Breast epithelium (tissue), 4 donors: Measurements from ENCODE around the gene HLA-DQA1. TPM values are rescaled to one million over a fixed set of nuclear protein-coding genes. Genes with fewer than 3 reads are reported as not detected.
A peak's percentile ranks its signal among the peaks of the same experiment; 100 is the strongest.
"Not testable (repeated sequence)": the region's sequence is repeated elsewhere in the genome, so short reads cannot be mapped to it uniquely, and the experiment has no call there.

Experiments
- DNase-seq, 2 donors: peaks; one replicate each; pipeline ENCODE4 v3.0.0-alpha.2; 2019; ENCODE audit warnings: low spot score in 2 of 2
- H3K27ac ChIP-seq, 2 donors: fragments of 200-600 bp; sonication (generic) in 1 of 2; one replicate each; pipeline ENCODE4 v1.5.1; 2016 to 2019; ENCODE audit warnings: mild to moderate bottlenecking in 1 of 2
- H3K27me3 ChIP-seq, 2 donors: fragments of 200-600 bp; sonication (generic) in 1 of 2; one replicate each; pipeline versions ENCODE4 v1.5.1 to v1.6.0; 2017 to 2019; ENCODE audit warnings: control low read depth in 1 of 2, mild to moderate bottlenecking in 1 of 2
- H3K36me3 ChIP-seq: fragments of 200-600 bp; one replicate; pipeline ENCODE4 v1.5.1; 2019
- H3K4me1 ChIP-seq, 2 donors: fragments of 200-600 bp; sonication (generic); one replicate each; pipeline ENCODE4 v1.5.1; 2016 to 2019; ENCODE audit warnings: control low read depth in 1 of 2
- H3K4me3 ChIP-seq, 3 donors: fragments of 200-600 bp; sonication (generic); 1 replicate in 2 of 3; 2 replicates in 1 of 3; pipeline ENCODE4 v1.5.1; 2016 to 2019; ENCODE audit warnings: mild to moderate bottlenecking in 3 of 3, moderate library complexity in 2 of 3
- H3K9me3 ChIP-seq, 2 donors: fragments of 200-600 bp; sonication (generic) in 1 of 2; one replicate each; pipeline ENCODE4 v1.5.1; 2016 to 2019; ENCODE audit warnings: control low read depth in 1 of 2
- CTCF ChIP-seq, 3 donors: fragments of 450-650 bp; IDR thresholded peaks; one replicate each; pipeline ENCODE4 v1.5.1; 2016 to 2017; ENCODE audit warnings: antibody characterized with exemption in 3 of 3, mild to moderate bottlenecking in 3 of 3, moderate library complexity in 3 of 3
- POLR2A ChIP-seq: fragments of 450-650 bp; IDR thresholded peaks from one replicate; pipeline ENCODE4 v1.6.1; 2016; ENCODE audit warnings: antibody characterized with exemption, mild to moderate bottlenecking, moderate library complexity
- POLR2AphosphoS5 ChIP-seq, 3 donors: sonication (generic); formaldehyde crosslinking; IDR thresholded peaks; one replicate each; pipeline ENCODE4 v1.6.1; 2017; ENCODE audit warnings: antibody characterized with exemption in 3 of 3
- intact Hi-C: fragments of 100-400 bp; cut with DNase I; formaldehyde crosslinking; loops from one replicate; pipeline ENCODE4 v1.15.1; 2023; ENCODE audit warnings: low total_unique reads
- total RNA-seq, 3 donors: library from RNA; depleted of rRNA; stranded (reverse); fragments of >200 nt; gene quantifications; one replicate each; pipeline ENCODE4 v1.1.0, GENCODE V29; 2016

Gene HLA-DQA1
- total RNA-seq, result 10 to 100 TPM in 2 of 3 donors, 1 to 10 TPM in 1; 1.6 to 19.2 (median 15.0) TPM

- intact Hi-C loops, result no loop called here
- Histone ChIP-seq H3K27me3 (no peaks in the 10 kb centered on the region), H3K4me1 (no peaks in the 10 kb centered on the region), H3K27ac (no peak within 1 kb of the TSS), H3K36me3 (no peaks in the 10 kb centered on the region), H3K9me3 (no peaks in the 10 kb centered on the region), H3K4me3 (peak within 1 kb of the TSS in 1 of 3 donors; percentile 5)
- DNase-seq, result no peak
- no peak for TF ChIP-seq POLR2AphosphoS5 (IDR thresholded peaks at IDR 0.05)
- no peak for TF ChIP-seq CTCF (IDR thresholded peaks at IDR 0.05)
- TF ChIP-seq POLR2A, result no peak
Measured at GRCh38 chr6:32637219-32637880, at the start of gene HLA-DQA1. TSS of gene HLA-DQA1 (plus strand) at chr6:32637406. CDS start at chr6:32637459, 53 bp downstream.

GRCh38 chr6:32588156-32588555, 49.0 kb upstream of the HLA-DQA1 start:
- Histone ChIP-seq H3K27me3 (no peaks in the 10 kb centered on the region), H3K27ac (no peak overlapping the region), H3K4me3 (peak overlapping the region in 1 of 3 donors; percentile 30), H3K4me1 (no peaks in the 10 kb centered on the region), H3K9me3 (no peaks in the 10 kb centered on the region), H3K36me3 (no peaks in the 10 kb centered on the region)
- no peak for TF ChIP-seq CTCF (IDR thresholded peaks at IDR 0.05)
- no peak for DNase-seq
- intact Hi-C loops, result no loop called here

- Histone ChIP-seq H3K4me1 (no peaks in the 10 kb centered on the region), H3K27me3 (no peaks in the 10 kb centered on the region), H3K4me3 (peak within 1 kb of the TSS in 1 of 3 donors; percentile 30), H3K27ac (no peak within 1 kb of the TSS), H3K36me3 (no peaks in the 10 kb centered on the region), H3K9me3 (no peaks in the 10 kb centered on the region)
- intact Hi-C loops, result no loop called here
- DNase-seq, result no peak
- TF ChIP-seq CTCF (IDR thresholded peaks at IDR 0.05), result no peak
- TF ChIP-seq POLR2A, result no peak
- no peak for TF ChIP-seq POLR2AphosphoS5 (IDR thresholded peaks at IDR 0.05)
Measured at GRCh38 chr6:32589596-32590449, 47.4 kb upstream of the HLA-DQA1 start, which contains the start of gene HLA-DRB1. TSS of gene HLA-DRB1 (minus strand) at chr6:32589848. CDS start at chr6:32589742, 106 bp downstream.

GRCh38 chr6:32590713-32591112, 46.5 kb upstream of the HLA-DQA1 start:
- H3K4me3 ChIP-seq, H3K27me3 ChIP-seq, H3K36me3 ChIP-seq, H3K27ac ChIP-seq, intact Hi-C loops, DNase-seq, H3K9me3 ChIP-seq, H3K4me1 ChIP-seq: not testable (repeated sequence)

GRCh38 chr6:32597024-32597423, 40.2 kb upstream of the HLA-DQA1 start:
- TF ChIP-seq POLR2AphosphoS5 (IDR thresholded peaks at IDR 0.05), result no peak
- Histone ChIP-seq H3K36me3 (no peaks in the 10 kb centered on the region), H3K4me1 (no peaks in the 10 kb centered on the region), H3K9me3 (no peaks in the 10 kb centered on the region), H3K4me3 (no peak overlapping the region), H3K27ac (no peak overlapping the region), H3K27me3 (no peaks in the 10 kb centered on the region)
- no peak for DNase-seq
- intact Hi-C loops, result no loop called here

GRCh38 chr6:32602383-32602782, 34.8 kb upstream of the HLA-DQA1 start:
- DNase-seq, result no peak
- Histone ChIP-seq H3K9me3 (no peaks in the 10 kb centered on the region), H3K27ac (no peak overlapping the region), H3K36me3 (no peaks in the 10 kb centered on the region), H3K27me3 (no peaks in the 10 kb centered on the region), H3K4me3 (no peak overlapping the region), H3K4me1 (no peaks in the 10 kb centered on the region)
- no peak for TF ChIP-seq POLR2AphosphoS5 (IDR thresholded peaks at IDR 0.05)
- TF ChIP-seq POLR2A, result no peak
- intact Hi-C loops, result no loop called here
